ENCODE data around the gene DLG1. TPM values are rescaled to one million over a fixed set of nuclear protein-coding genes. Genes with fewer than 3 reads are reported as not detected.
"Not testable (repeated sequence)": the region's sequence is repeated elsewhere in the genome, so short reads cannot be mapped to it uniquely, and the experiment has no call there.

DLG1 gene
- total RNA-seq, 1 donor from 2014 or later: 142 TPM

DNA sequence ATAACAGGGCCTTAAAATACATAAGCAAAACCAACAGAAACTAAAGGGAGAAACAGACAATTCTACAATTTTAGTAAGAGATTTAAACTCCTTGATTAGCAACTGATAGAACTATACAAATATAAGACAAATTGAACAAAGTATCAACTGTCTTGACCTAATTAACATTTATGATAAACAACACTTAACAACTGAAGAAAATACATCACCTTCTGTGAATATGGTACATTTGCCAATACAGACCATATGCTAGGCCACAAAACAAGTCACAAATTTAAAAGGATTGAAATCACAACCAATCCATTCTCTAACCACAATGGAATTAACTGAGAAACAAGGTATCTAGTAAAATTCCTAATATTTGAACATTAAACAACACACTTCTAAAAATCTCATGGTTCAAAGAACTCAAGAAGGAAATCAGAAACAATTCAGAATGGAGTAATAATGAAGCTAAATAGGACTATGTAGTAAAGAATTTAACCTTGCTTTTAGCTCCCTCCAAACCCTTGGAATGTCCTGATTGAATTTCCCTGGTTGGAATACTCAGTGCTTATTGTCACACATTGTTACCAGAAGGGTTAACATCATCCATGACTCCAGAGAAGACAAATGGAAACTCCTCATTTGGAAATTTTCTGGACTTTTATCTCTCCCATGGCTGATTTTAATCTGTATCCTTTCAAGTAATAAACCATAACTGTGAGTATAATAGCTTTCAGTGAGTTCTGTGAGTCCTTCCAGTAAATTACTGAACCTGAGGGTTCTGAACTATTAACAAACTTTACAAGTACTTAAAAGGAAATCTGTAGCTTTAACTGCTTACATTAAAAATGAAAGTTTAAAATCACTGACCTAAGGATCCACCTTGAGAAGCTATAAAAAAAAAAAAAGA lies 88.8 kb downstream of the DLG1 start:
- DNase-seq: no peak

DNA sequence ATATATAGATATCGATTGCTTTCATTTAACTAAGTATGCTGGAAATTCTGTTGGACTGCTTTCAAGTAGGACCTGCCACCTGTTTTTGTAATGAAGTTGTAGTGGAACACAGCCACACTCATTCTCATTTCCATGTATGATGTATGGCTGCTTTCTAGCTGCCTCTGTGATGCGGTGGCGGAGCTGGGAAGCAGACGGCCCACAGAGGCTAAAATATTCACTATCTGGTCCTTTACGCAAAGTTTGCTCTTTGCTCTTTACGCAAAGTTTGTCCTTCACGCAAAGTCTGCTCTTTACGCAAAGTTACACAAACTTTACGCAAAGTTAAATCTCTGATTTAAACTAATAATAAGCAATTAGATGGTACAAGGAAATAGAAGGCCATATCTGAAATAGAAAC lies 91.5 kb downstream of the DLG1 start:
- no peak for DNase-seq

- DNase-seq: no peak
Measured at GRCh38 chr3:197205675-197206074, 92.7 kb downstream of the DLG1 start.

DNA sequence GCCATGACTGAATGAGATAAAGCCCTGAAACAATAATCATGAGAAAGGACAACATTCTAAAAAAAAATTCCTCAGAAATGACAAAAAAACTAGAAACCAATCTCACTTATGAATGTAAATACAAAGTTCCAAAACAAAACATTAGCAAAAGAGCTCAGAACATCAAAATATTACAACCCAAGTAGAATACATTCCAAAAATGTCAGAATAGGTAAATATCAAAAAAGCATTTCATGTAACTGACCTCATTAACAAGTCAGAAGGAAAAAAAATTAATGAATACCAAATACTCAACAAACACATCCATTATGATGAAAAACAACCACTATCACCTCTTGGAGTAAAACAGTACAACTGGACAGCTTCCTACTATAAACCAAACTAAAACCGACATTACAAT lies 93.1 kb downstream of the DLG1 start:
- DNase-seq: no peak

DNA sequence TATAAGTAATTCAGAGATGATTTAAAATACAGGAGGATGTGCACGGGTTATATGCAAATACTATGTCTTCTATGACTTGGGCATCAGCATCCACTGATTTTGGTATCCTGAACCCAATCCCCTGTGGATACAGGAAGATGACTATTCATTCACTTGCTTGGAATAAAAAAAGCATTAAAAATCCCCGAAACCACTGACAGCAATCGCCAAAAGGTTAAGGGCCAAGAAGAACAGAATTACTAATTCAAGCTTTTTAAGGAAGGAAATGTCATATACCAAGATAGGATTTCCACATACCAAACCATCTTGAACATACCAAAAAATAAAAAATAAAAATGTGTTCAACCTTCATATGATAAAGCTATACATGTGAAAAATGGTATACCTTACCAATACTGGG lies 93.7 kb downstream of the DLG1 start:
- DNase-seq: no peak

- no peak for DNase-seq
Measured at GRCh38 chr3:197203714-197204146, 94.7 kb downstream of the DLG1 start.

- DNase-seq: no peak
Measured at GRCh38 chr3:197202694-197203093, 95.7 kb downstream of the DLG1 start.

- no peak for DNase-seq
Measured at GRCh38 chr3:197201791-197202452, 96.5 kb downstream of the DLG1 start.

GRCh38 chr3:197200856-197201255 lies 97.6 kb downstream of the DLG1 start:
- not testable (repeated sequence) for DNase-seq

DNA sequence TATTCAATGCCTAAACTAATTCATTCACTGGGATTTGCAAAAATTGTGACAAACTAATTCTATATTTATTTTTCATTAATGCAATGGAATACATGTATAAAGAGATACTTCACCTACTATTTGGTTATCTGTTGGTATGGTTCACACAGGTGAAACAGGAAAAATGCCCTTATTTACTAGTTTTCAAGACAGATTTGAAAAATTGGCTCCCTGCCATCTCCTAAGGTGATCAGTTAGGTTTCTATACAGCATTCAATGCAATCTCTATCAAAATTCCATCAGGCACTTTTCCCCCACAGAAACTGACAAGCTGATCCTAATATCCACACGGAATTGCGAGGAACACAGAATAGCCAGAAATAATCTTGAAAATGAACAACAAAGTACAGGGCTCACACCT lies 101.1 kb downstream of the DLG1 start:
- no peak for DNase-seq

DNA sequence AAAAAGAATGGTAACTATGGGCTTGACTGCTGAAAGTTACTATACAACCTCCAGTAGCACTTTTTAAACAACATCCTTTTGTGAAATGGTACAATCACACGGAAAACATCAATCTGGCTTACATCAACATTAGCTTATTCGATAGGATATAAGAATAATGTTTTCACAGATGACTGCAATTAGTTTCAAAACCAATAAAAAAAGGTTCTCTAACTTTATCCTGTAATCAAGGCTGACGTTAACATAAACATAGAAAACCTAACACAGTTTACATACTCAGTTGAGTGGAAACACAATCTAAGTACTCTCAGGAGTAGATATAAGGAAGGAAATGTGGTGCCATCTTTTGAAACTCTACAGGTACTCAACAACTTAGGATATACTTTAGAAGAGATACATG lies 102.2 kb downstream of the DLG1 start:
- DNase-seq: no peak

GRCh38 chr3:197195326-197195725 lies 103.1 kb downstream of the DLG1 start:
- DNase-seq: no peak

GRCh38 chr3:197193759-197194158 lies 104.7 kb downstream of the DLG1 start:
- not testable (repeated sequence) for DNase-seq

DNA sequence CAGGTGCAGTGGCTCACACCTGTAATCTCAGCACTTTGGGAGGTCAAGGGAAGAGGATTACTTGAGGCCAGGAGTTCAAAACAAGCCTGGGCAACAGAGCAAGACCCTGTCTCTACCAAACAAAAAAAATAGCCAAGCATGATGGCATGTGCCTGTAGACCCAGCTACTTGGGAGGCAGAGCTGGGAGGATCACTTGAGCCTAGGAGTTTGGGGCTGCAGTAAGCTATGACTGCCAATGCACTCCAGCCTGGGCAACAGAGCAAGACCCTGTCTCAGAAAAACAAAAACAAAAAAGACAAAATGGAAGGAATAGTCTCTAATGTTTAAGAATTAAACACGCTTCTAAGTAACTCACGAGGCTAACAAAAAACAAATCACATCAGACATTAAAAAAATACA lies 106.5 kb downstream of the DLG1 start:
- DNase-seq: no peak

DNA sequence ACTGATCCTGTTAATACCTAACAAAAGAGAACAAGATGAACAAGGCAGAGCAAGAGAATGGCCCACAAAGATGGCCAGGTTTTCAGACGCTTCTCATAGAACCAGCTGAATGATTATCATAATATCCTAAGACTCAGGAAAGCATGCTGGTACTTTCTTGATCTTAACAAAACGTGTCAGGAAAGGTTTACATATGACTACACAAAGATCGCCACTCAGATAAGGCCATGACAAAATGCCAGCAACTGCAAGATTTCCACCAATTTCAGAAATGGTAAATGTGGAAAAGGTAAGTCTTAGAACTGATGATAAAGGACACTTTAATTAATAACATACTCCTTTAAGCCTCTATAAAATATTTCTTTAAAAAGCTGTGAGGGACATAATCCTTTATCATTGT lies 108.8 kb downstream of the DLG1 start:
- DNase-seq: no peak

DNA sequence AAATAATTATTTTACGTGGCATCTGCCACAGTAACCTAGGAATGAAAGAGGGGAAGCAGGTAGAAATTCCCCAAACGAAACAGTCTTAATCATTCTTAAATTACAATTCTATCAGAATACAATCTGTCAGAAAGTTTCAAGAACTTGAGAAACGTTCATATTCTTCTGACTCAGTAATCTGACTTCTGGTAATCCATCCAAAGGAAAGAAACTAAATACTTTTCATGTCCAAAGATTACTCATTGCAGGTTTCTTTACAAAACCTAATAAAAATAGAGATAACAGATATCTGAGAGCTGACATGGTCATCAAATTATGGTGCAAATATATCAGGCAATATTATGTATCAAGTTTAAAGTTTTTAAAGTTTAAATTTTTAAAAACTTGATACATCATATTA lies 109.4 kb downstream of the DLG1 start:
- no peak for DNase-seq

GRCh38 chr3:197186887-197187588 lies 111.4 kb downstream of the DLG1 start:
- no peak for DNase-seq

GRCh38 chr3:197183582-197183981 lies 114.8 kb downstream of the DLG1 start:
- DNase-seq: peak; percentile 45

- no peak for DNase-seq
Measured at GRCh38 chr3:197181741-197182140, 116.7 kb downstream of the DLG1 start.

- DNase-seq: no peak
Measured at GRCh38 chr3:197178998-197179397, 119.4 kb downstream of the DLG1 start.

GRCh38 chr3:197175503-197175902 lies 122.9 kb downstream of the DLG1 start:
- DNase-seq: no peak

DNA sequence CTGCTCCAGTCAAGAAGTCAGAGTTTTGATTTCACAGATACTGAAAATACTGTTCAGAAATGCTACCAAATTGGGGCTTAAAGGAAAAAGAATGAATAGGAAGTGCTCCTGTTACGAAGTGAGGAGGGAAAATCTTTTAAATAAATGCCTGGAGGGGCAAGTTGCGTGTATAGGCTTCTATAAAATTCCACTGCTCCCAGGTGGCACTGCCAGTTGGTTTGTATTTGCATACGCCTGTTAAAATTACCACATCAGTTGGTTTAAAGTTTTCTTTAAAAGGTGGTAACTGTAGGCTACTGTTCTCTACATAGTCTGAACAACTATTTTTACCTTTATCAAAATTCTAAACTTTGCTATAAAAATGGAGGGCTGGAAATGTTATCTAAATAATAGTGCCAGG lies 123.5 kb downstream of the DLG1 start:
- no peak for DNase-seq

DNA sequence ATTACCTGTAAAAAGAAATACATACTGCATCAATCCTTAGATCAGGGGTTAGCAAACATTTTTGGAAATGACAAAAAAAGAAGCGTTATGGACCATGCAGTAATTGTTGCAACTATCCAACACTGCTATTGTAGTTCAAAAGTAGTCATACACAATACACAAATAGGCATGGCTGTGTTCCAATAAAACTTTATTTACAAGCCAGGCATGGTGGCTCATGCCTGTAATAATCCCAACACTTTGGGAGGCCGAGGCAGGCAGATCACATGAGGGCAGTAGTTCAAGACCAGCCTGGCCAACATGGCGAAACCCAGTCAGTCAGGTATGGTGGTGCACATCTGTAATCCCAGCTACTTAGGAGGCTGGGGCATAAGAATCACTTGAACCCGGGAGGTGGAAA lies 124.8 kb downstream of the DLG1 start:
- DNase-seq: no peak
